DND-41 (cell line): ENCODE measurements around the gene CCDC174.

Source experiments
- ATAC-seq: fragments of 200-7000 bp; cut with Tn5 transposase; 3 replicates; pipeline ENCODE4 v1.9.1; 2021; ENCODE audit warnings: low read depth; ENCODE audit not compliant: insufficient read depth
- DNase-seq: peaks from one replicate; pipeline ENCODE4 v3.0.0-alpha.2; 2020
- H2AFZ ChIP-seq: 2 replicates; pipeline ENCODE4 v1.6.0; 2012; ENCODE audit warnings: low read depth, low read length
- H3K27ac ChIP-seq: 2 replicates; pipeline ENCODE4 v1.5.1; 2012; ENCODE audit warnings: low read length, inconsistent platforms
- H3K27me3 ChIP-seq: fragments of 200-600 bp; sonication (generic); 2 replicates; pipeline ENCODE4 v1.6.0; 2012; ENCODE audit warnings: low read length, mild to moderate bottlenecking, inconsistent platforms; ENCODE audit not compliant: insufficient read depth, poor library complexity
- H3K36me3 ChIP-seq: 2 replicates; pipeline ENCODE4 v1.5.1; 2012; ENCODE audit warnings: low read length, inconsistent platforms; ENCODE audit not compliant: insufficient read depth
- H3K4me1 ChIP-seq: 2 replicates; pipeline ENCODE4 v1.5.1; 2012; ENCODE audit warnings: mild to moderate bottlenecking, low read length; ENCODE audit not compliant: insufficient read depth
- H3K4me2 ChIP-seq: 2 replicates; pipeline ENCODE4 v1.6.0; 2012; ENCODE audit warnings: mild to moderate bottlenecking, moderate library complexity, low read length, inconsistent platforms; ENCODE audit not compliant: insufficient read depth
- H3K4me3 ChIP-seq, 2 experiments: fragments of 200-600 bp in 1 of 2; shearing (Covaris generic) in 1 of 2; 2 replicates each; pipeline ENCODE4 v1.5.1; 2012 to 2016; ENCODE audit warnings: inconsistent platforms in 2 of 2, low read length in 2 of 2, mild to moderate bottlenecking in 2 of 2, low read depth in 1 of 2, moderate library complexity in 1 of 2
- H3K79me2 ChIP-seq: 2 replicates; pipeline ENCODE4 v1.6.0; 2012; ENCODE audit warnings: low read length, inconsistent platforms; ENCODE audit not compliant: insufficient read depth
- H3K9ac ChIP-seq: 2 replicates; pipeline ENCODE4 v1.6.0; 2012; ENCODE audit warnings: low read depth, mild to moderate bottlenecking, inconsistent platforms, low read length, moderate library complexity
- H3K9me3 ChIP-seq: 2 replicates; pipeline ENCODE4 v1.5.1; 2012; ENCODE audit warnings: low read length, moderate library complexity, mild to moderate bottlenecking, inconsistent platforms; ENCODE audit not compliant: insufficient read depth, severe bottlenecking
- H4K20me1 ChIP-seq: 2 replicates; pipeline ENCODE4 v1.6.0; 2012; ENCODE audit warnings: low read length; ENCODE audit not compliant: insufficient read depth
- EZH2 ChIP-seq: IDR thresholded peaks from 3 replicates; pipeline ENCODE4 v1.6.1; 2012; ENCODE audit warnings: borderline replicate concordance, low read depth, mild to moderate bottlenecking, moderate library complexity, low read length, inconsistent platforms; ENCODE audit not compliant: severe bottlenecking
- TF ChIP-seq, protein P1 (sequence below): IDR thresholded peaks from 2 replicates; pipeline ENCODE4 v1.5.1; 2012; ENCODE audit warnings: borderline replicate concordance, low read length, moderate library complexity, mild to moderate bottlenecking; ENCODE audit not compliant: poor library complexity, severe bottlenecking; ENCODE audit errors: extremely low read depth

The CCDC174 gene

DNA sequence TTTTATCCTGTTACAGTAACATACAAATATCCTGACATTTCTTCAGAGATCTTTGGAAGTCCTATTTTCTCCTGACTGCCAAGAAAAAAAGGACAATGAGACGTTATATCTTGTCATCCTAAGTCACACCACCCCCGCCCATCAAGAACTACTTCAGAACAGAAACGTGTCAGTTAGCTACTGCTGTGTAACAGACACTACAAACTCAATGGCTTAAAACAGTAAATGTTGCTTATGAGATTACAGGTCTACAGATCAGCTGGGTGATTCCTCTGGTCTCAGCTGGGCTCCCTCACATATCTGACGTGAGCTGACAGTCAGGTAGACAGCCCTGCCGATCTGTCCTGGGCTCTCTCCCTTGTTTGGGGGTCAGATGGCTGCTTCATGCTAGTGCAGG lies 20.5 kb upstream of the CCDC174 start:
- Histone ChIP-seq H3K27me3 (peaks cover 22% of the 10 kb centered on the region), H3K36me3 (no peaks in the 10 kb centered on the region), H3K79me2 (no peaks in the 10 kb centered on the region), H3K4me2 (no peak overlapping the region), H2AFZ (no peak overlapping the region), H3K4me1 (no peaks in the 10 kb centered on the region), H3K9ac (no peak overlapping the region), H3K27ac (no peak overlapping the region), H4K20me1 (no peaks in the 10 kb centered on the region), H3K9me3 (no peaks in the 10 kb centered on the region), H3K4me3 (no peak overlapping the region)
- ATAC-seq = no peak
- no peak for DNase-seq
- TF ChIP-seq, protein P1, sequence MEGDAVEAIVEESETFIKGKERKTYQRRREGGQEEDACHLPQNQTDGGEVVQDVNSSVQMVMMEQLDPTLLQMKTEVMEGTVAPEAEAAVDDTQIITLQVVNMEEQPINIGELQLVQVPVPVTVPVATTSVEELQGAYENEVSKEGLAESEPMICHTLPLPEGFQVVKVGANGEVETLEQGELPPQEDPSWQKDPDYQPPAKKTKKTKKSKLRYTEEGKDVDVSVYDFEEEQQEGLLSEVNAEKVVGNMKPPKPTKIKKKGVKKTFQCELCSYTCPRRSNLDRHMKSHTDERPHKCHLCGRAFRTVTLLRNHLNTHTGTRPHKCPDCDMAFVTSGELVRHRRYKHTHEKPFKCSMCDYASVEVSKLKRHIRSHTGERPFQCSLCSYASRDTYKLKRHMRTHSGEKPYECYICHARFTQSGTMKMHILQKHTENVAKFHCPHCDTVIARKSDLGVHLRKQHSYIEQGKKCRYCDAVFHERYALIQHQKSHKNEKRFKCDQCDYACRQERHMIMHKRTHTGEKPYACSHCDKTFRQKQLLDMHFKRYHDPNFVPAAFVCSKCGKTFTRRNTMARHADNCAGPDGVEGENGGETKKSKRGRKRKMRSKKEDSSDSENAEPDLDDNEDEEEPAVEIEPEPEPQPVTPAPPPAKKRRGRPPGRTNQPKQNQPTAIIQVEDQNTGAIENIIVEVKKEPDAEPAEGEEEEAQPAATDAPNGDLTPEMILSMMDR = no peak
- TF ChIP-seq EZH2 = no peak

DNA sequence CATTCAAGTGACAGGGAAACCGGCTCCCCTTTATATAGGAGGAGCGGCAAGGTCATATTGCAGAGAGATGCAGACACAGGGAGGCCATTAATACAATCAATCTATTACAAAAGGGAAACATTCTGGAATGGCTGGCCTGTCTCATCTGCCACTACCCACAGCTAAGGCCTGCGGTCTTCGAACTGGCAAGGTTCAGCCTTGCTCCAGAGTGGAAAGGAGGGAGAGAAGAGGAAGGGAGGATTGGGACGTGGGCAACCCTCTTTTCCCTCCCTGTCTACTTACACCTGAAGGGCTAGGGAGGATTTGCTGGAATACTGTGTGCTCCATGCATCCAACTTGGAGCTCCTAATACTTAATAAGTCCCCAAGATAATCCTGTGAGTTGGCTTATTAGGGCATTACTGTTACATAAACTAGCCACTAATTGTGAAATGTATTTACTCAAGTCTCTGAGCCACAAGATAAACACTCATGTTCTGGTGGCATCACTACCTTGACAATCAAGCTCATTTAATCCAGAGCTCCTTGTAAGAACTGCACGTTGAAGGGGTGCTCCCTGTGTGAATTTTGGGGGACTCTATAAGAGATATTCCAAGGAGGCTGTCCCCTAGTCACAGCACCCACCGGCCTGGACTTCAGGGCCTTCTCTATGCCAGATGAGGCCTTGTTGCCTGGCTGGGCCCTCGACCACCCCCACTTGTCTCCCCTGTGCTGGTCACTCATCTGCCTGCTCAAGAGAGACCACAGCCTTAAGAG lies 19.7 kb upstream of the CCDC174 start:
- Histone ChIP-seq H3K9me3 (no peaks in the 10 kb centered on the region), H3K4me1 (no peaks in the 10 kb centered on the region), H2AFZ (no peak overlapping the region), H3K79me2 (no peaks in the 10 kb centered on the region), H3K4me2 (no peak overlapping the region), H3K27me3 (peaks cover 22% of the 10 kb centered on the region), H3K4me3 (no peak overlapping the region), H4K20me1 (no peaks in the 10 kb centered on the region), H3K9ac (no peak overlapping the region), H3K27ac (no peak overlapping the region), H3K36me3 (no peaks in the 10 kb centered on the region)
- DNase-seq (no peak), ATAC-seq (no peak)
- TF ChIP-seq, protein P1 = no peak
- no peak for TF ChIP-seq EZH2

DNA sequence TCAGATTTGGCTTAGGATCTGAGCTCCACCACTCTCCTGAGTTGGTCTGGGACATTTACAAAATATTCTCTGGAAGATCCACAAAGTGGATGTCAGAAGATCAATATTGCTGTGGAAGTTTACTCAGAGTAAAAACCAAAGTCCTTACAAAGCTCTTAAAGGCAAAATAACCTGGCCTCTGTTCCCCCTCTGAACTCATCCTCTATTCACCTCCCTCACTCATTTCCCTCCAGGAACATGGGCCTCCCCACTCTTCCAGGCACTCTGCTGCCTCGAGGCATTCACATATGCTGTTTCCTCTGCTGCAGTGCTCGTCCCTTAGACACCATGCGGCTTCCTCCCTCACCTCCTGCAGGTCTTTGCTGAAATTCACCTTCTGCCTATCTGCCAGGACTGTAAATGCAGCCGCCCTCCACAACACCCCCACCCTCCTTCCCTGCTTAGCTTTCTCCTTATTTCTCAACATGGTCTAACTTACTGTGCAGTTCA lies 19.1 kb upstream of the CCDC174 start:
- Histone ChIP-seq H2AFZ (no peak overlapping the region), H3K4me3 (no peak overlapping the region), H4K20me1 (no peaks in the 10 kb centered on the region), H3K9me3 (no peaks in the 10 kb centered on the region), H3K9ac (no peak overlapping the region), H3K27me3 (peaks cover 20% of the 10 kb centered on the region), H3K36me3 (no peaks in the 10 kb centered on the region), H3K4me2 (no peak overlapping the region), H3K79me2 (no peaks in the 10 kb centered on the region), H3K4me1 (no peaks in the 10 kb centered on the region), H3K27ac (no peak overlapping the region)
- ATAC-seq = no peak
- DNase-seq = no peak
- TF ChIP-seq EZH2 = no peak
- TF ChIP-seq, protein P1 = no peak

- Histone ChIP-seq H4K20me1 (no peaks in the 10 kb centered on the region), H3K9me3 (no peaks in the 10 kb centered on the region), H3K36me3 (no peaks in the 10 kb centered on the region), H3K4me3 (no peak overlapping the region), H3K4me2 (no peak overlapping the region), H3K4me1 (no peaks in the 10 kb centered on the region), H3K9ac (no peak overlapping the region), H3K79me2 (no peaks in the 10 kb centered on the region), H3K27ac (no peak overlapping the region), H2AFZ (no peak overlapping the region), H3K27me3 (peaks cover 15% of the 10 kb centered on the region)
- no peak for ATAC-seq
- no peak for TF ChIP-seq EZH2
- TF ChIP-seq, protein P1 = no peak
- DNase-seq = no peak
These were observed 18.1 kb upstream of the CCDC174 start for GRCh38 chr3:14633417-14633816.
